ENCODE measurements around the gene GNB1.

The GNB1 gene

GRCh38 chr1:1817221-1817620, 73.7 kb downstream of the GNB1 start:
- no peak for DNase-seq

GRCh38 chr1:1815606-1816281, 75.1 kb downstream of the GNB1 start:
- DNase-seq = no peak

GRCh38 chr1:1809489-1809888, 81.4 kb downstream of the GNB1 start:
- DNase-seq = no peak

- DNase-seq = no peak
Observed at GRCh38 chr1:1808206-1808605, 82.7 kb downstream of the GNB1 start.

- peak; percentile 42 for DNase-seq
Observed at GRCh38 chr1:1806890-1807289, 84.0 kb downstream of the GNB1 start.

GRCh38 chr1:1804301-1804700, 86.6 kb downstream of the GNB1 start:
- no peak for DNase-seq

- no peak for DNase-seq
Observed at GRCh38 chr1:1802871-1803270, 88.0 kb downstream of the GNB1 start.

GRCh38 chr1:1799716-1800115, 91.2 kb downstream of the GNB1 start:
- DNase-seq = no peak

- DNase-seq = no peak
Observed at GRCh38 chr1:1797731-1798341, 93.1 kb downstream of the GNB1 start.

GRCh38 chr1:1796466-1796865, 94.4 kb downstream of the GNB1 start:
- DNase-seq = no peak

GRCh38 chr1:1794999-1795398, 95.9 kb downstream of the GNB1 start:
- no peak for DNase-seq

- DNase-seq = no peak
Observed at GRCh38 chr1:1793481-1794244, 97.2 kb downstream of the GNB1 start.

GRCh38 chr1:1788646-1789431, 102.0 kb downstream of the GNB1 start:
- peak; percentile 27 for DNase-seq

- DNase-seq = no peak
Observed at GRCh38 chr1:1788136-1788535, 102.8 kb downstream of the GNB1 start.

GRCh38 chr1:1786836-1787605, 103.9 kb downstream of the GNB1 start:
- no peak for DNase-seq

- DNase-seq = no peak
Observed at GRCh38 chr1:1785666-1786065, 105.2 kb downstream of the GNB1 start.

GRCh38 chr1:1784933-1785332, 106.0 kb downstream of the GNB1 start:
- no peak for DNase-seq

- DNase-seq = no peak
Observed at GRCh38 chr1:1783320-1783719, 107.6 kb downstream of the GNB1 start.

GRCh38 chr1:1782399-1783221, 108.3 kb downstream of the GNB1 start:
- DNase-seq = peak; percentile 53

GRCh38 chr1:1781526-1781903, 109.4 kb downstream of the GNB1 start:
- DNase-seq = no peak
